Upper lobe of left lung (tissue), 6 donors: Measurements from ENCODE around the gene GATAD2B. TPM values are rescaled to one million over a fixed set of nuclear protein-coding genes. Genes with fewer than 3 reads are reported as not detected.
A peak's percentile ranks its signal among the peaks of the same experiment; 100 is the strongest.

Source experiments
- ATAC-seq, 2 donors: fragments of 200-7000 bp; cut with Tn5 transposase; one replicate each; pipeline ENCODE4 v1.9.1; 2022; ENCODE audit warnings: mild to moderate bottlenecking in 2 of 2, moderate library complexity in 2 of 2; ENCODE audit not compliant: low FRiP score in 2 of 2
- DNase-seq, 2 donors: peaks; one replicate each; pipeline ENCODE4 v3.0.0-alpha.2; 2019 to 2020
- H3K27ac ChIP-seq, 4 donors: fragments of 200-600 bp; sonication (generic); one replicate each; pipeline ENCODE4 v1.5.1; 2016 to 2019
- H3K27me3 ChIP-seq, 4 donors: fragments of 200-600 bp; sonication (generic); one replicate each; pipeline ENCODE4 v1.5.1; 2017 to 2019
- H3K36me3 ChIP-seq, 4 donors: fragments of 200-600 bp; sonication (generic); one replicate each; pipeline ENCODE4 v1.5.1; 2016 to 2019
- H3K4me1 ChIP-seq, 4 donors: fragments of 200-600 bp; sonication (generic); one replicate each; pipeline ENCODE4 v1.5.1; 2018 to 2019
- H3K4me3 ChIP-seq, 4 donors: fragments of 200-600 bp; sonication (generic); one replicate each; pipeline ENCODE4 v1.5.1; 2017 to 2019; ENCODE audit warnings: mild to moderate bottlenecking in 2 of 4, moderate library complexity in 1 of 4
- H3K9me3 ChIP-seq, 4 donors: fragments of 200-600 bp; sonication (generic); one replicate each; pipeline ENCODE4 v1.5.1; 2018 to 2019
- EP300 ChIP-seq, 4 donors: sonication (generic); formaldehyde crosslinking; IDR thresholded peaks; one replicate each; pipeline ENCODE4 v1.5.1; 2017; ENCODE audit warnings: antibody characterized with exemption in 4 of 4, control low read depth in 2 of 4
- POLR2A ChIP-seq, 4 donors: fragments of 450-650 bp; IDR thresholded peaks; one replicate each; pipeline ENCODE4 v1.5.1; 2016 to 2017; ENCODE audit warnings: antibody characterized with exemption in 4 of 4, mild to moderate bottlenecking in 2 of 4
- POLR2AphosphoS5 ChIP-seq, 2 donors: sonication (generic); formaldehyde crosslinking; IDR thresholded peaks; one replicate each; pipeline ENCODE4 v1.5.1; 2017; ENCODE audit warnings: antibody characterized with exemption in 2 of 2
- WGBS, 2 donors: methylation state at CpG; one replicate each; pipeline ENCODE4 v1.1.5; 2017 to 2018; 5-methylcytosine and 5-hydroxymethylcytosine counted together
- total RNA-seq, 6 donors: library from RNA; depleted of rRNA in 4 of 6; stranded (reverse); fragments of >200 nt in 4 of 6; gene quantifications; one replicate each; pipeline versions ENCODE4 v1.1.0 to v1.2.1, GENCODE V29; 2016 to 2021
- TF ChIP-seq, protein P1 (sequence below), 6 experiments: fragments of 450-650 bp in 4 of 6; fragments of 200-600 bp in 2 of 6; sonication (generic) in 2 of 6; IDR thresholded peaks; one replicate each; pipeline ENCODE4 v1.5.1; 2016 to 2019; ENCODE audit warnings: antibody characterized with exemption in 6 of 6
- donor health status: DM: no; HTN: no; CAD: no; lungs with moderate emphysema.
- donor health status: DM: no; HTN: yes; CAD: no; lungs with severe emphysema.

GATAD2B gene
- total RNA-seq, 6 donors from 2014 or later = 16.0 to 50.3 (median 37.8) TPM

DNA sequence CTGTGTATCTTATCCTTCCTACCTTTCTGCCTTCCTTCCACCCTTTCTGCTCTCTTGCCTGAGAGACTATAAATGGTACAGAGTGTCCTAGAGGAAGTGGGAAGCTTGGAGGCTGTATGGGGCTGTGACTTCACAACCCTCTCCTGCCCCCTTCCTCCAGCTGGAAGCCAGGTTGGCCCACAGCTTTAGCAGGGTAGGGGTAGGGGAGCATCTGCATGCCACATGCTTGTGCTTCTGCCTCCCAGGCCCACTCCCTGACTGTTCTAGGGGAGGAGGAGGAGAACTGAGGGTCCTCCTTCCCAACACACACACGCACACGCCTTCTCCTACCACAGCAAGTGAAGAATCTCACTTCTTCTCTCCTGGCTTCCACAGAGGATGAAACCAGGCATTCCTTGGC, 151.5 kb downstream of the GATAD2B start:
- Histone ChIP-seq H3K4me3 (no peak overlapping the region), H3K27me3 (no peaks in the 10 kb centered on the region), H3K36me3 (peaks cover 14 to 70% (median 45%) of the 10 kb centered on the region in 4 donors), H3K4me1 (peaks cover 55 to 82% (median 77%) of the 10 kb centered on the region in 4 donors), H3K9me3 (no peaks in the 10 kb centered on the region), H3K27ac (peak overlapping the region; percentile 52 to 92 (median 84))
- 80 to 93% methylated on average over 1 to 2 of the region's 2 CpGs for WGBS, 2 donors
- DNase-seq (no peak), ATAC-seq (no peak)
- TF ChIP-seq EP300 (IDR thresholded peaks at IDR 0.05) = no peak
- TF ChIP-seq POLR2AphosphoS5 (IDR thresholded peaks at IDR 0.05) = peak in 1 of 2 donors; percentile 0
- TF ChIP-seq, protein P1, sequence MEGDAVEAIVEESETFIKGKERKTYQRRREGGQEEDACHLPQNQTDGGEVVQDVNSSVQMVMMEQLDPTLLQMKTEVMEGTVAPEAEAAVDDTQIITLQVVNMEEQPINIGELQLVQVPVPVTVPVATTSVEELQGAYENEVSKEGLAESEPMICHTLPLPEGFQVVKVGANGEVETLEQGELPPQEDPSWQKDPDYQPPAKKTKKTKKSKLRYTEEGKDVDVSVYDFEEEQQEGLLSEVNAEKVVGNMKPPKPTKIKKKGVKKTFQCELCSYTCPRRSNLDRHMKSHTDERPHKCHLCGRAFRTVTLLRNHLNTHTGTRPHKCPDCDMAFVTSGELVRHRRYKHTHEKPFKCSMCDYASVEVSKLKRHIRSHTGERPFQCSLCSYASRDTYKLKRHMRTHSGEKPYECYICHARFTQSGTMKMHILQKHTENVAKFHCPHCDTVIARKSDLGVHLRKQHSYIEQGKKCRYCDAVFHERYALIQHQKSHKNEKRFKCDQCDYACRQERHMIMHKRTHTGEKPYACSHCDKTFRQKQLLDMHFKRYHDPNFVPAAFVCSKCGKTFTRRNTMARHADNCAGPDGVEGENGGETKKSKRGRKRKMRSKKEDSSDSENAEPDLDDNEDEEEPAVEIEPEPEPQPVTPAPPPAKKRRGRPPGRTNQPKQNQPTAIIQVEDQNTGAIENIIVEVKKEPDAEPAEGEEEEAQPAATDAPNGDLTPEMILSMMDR (IDR thresholded peaks at IDR 0.05) = no peak
- TF ChIP-seq POLR2A (IDR thresholded peaks at IDR 0.05) = no peak

GRCh38 chr1:153770797-153771196, 152.0 kb downstream of the GATAD2B start:
- Histone ChIP-seq H3K4me3 (no peak overlapping the region), H3K9me3 (no peaks in the 10 kb centered on the region), H3K27ac (peak overlapping the region; percentile 52 to 92 (median 84)), H3K27me3 (no peaks in the 10 kb centered on the region), H3K4me1 (peaks cover 54 to 78% (median 74%) of the 10 kb centered on the region in 4 donors), H3K36me3 (peaks cover 14 to 74% (median 48%) of the 10 kb centered on the region in 4 donors)
- TF ChIP-seq POLR2AphosphoS5 (IDR thresholded peaks at IDR 0.05) = peak in 1 of 2 donors; percentile 2
- TF ChIP-seq, protein P1 (IDR thresholded peaks at IDR 0.05) = no peak
- no peak for TF ChIP-seq EP300 (IDR thresholded peaks at IDR 0.05)
- TF ChIP-seq POLR2A (IDR thresholded peaks at IDR 0.05) = no peak
- 47 to 72% methylated on average over 5 to 11 of the region's 11 CpGs for WGBS, 2 donors
- ATAC-seq (no peak), DNase-seq (no peak)

DNA sequence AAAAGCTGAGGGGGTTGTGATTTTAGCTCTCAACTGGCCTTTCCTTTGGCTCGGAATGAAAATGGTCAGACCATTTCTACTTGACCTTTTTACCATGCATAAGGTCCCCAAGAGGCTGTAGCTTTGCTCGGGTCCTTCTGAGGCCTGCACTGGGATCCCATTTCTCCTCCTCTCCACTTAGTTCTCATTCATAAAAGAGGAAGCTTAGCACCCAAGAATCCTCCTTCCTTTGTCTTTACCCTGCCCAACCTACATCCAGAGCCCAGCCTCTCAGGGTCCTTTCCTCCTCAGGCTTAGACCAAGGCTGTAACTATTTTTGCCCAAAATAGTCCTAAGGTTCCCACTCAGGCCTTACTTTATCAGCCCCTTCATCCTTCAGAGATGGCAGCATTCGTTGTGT, 153.6 kb downstream of the GATAD2B start:
- no peak for ATAC-seq
- Histone ChIP-seq H3K4me1 (peaks cover 45 to 65% (median 62%) of the 10 kb centered on the region in 4 donors), H3K27me3 (no peaks in the 10 kb centered on the region), H3K27ac (peak overlapping the region; percentile 59 to 92 (median 88)), H3K9me3 (no peaks in the 10 kb centered on the region), H3K4me3 (no peak overlapping the region), H3K36me3 (peaks cover 20 to 90% (median 63%) of the 10 kb centered on the region in 4 donors)
- peak in 1 of 2 donors; percentile 6 for DNase-seq
- WGBS, 2 donors = 66 to 72% methylated on average over 3 of the region's 3 CpGs
- TF ChIP-seq POLR2A (IDR thresholded peaks at IDR 0.05) = no peak
- TF ChIP-seq EP300 (IDR thresholded peaks at IDR 0.05) = no peak
- TF ChIP-seq POLR2AphosphoS5 (IDR thresholded peaks at IDR 0.05) = no peak
- TF ChIP-seq, protein P1 (IDR thresholded peaks at IDR 0.05) = no peak

- peaks cover 38 to 58% (median 56%) of the 10 kb centered on the region in 4 donors for H3K4me1 ChIP-seq
- H3K4me3 ChIP-seq = no peak overlapping the region
- peak; percentile 20 to 83 for ATAC-seq
- H3K27ac ChIP-seq = peak overlapping the region; percentile 59 to 92 (median 76)
- no peaks in the 10 kb centered on the region for H3K9me3 ChIP-seq
- no peak for TF ChIP-seq POLR2AphosphoS5 (IDR thresholded peaks at IDR 0.05)
- TF ChIP-seq, protein P1 (IDR thresholded peaks at IDR 0.05) = no peak
- TF ChIP-seq EP300 (IDR thresholded peaks at IDR 0.05) = peak in 1 of 4 donors; percentile 28
- TF ChIP-seq POLR2A (IDR thresholded peaks at IDR 0.05) = peak in 1 of 4 donors; percentile 11
- H3K27me3 ChIP-seq = no peaks in the 10 kb centered on the region
- 76 to 88% methylated on average over 3 to 4 of the region's 4 CpGs for WGBS, 2 donors
- DNase-seq = peak in 1 of 2 donors; percentile 78
- peaks cover 22 to 94% (median 69%) of the 10 kb centered on the region in 4 donors for H3K36me3 ChIP-seq
Observed at GRCh38 chr1:153768316-153769181, 154.2 kb downstream of the GATAD2B start.
